ENCODE measurements around the gene CD53.

GRCh38 chr1:110878993-110879392 is 6.0 kb downstream of the CD53 start:
- TF ChIP-seq CTCF (IDR thresholded peaks at IDR 0.05) (no peak), POLR2A (IDR thresholded peaks at IDR 0.05) (no peak)

Measured in tibial nerve (tissue), 3 donors.